Measurements from ENCODE around the gene BCL10.

The BCL10 gene

DNA sequence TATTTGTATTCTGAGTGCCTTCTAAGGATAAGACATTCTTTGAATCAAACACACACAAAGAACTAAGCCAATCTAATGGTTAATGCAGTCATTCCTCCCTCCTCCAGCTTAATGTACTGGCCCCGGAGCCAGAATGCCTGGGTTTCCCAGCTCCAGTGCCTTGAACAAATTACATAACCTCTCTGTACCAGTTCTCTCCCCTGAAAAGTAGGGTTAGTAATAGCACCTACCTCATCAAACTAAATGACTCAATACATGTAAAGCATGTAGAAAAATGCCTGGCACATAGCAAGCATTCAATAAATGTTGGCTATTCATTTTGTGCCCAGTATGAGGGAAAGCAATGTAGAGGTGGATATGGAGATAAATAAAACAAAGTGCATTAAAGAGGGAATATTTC lies 31.0 kb downstream of the BCL10 start (continued):
- TF ChIP-seq RBAK (tag by site-specific recombination; IDR thresholded peaks at IDR 0.05) (no peak), ZNF843 (tag by site-specific recombination; IDR thresholded peaks at IDR 0.05) (no peak), ZNF558 (tag by site-specific recombination; IDR thresholded peaks at IDR 0.05) (no peak)
- TF ChIP-seq, protein P1, sequence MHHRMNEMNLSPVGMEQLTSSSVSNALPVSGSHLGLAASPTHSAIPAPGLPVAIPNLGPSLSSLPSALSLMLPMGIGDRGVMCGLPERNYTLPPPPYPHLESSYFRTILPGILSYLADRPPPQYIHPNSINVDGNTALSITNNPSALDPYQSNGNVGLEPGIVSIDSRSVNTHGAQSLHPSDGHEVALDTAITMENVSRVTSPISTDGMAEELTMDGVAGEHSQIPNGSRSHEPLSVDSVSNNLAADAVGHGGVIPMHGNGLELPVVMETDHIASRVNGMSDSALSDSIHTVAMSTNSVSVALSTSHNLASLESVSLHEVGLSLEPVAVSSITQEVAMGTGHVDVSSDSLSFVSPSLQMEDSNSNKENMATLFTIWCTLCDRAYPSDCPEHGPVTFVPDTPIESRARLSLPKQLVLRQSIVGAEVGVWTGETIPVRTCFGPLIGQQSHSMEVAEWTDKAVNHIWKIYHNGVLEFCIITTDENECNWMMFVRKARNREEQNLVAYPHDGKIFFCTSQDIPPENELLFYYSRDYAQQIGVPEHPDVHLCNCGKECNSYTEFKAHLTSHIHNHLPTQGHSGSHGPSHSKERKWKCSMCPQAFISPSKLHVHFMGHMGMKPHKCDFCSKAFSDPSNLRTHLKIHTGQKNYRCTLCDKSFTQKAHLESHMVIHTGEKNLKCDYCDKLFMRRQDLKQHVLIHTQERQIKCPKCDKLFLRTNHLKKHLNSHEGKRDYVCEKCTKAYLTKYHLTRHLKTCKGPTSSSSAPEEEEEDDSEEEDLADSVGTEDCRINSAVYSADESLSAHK (tag by site-specific recombination; IDR thresholded peaks at IDR 0.05): no peak
- TF ChIP-seq, protein P2, sequence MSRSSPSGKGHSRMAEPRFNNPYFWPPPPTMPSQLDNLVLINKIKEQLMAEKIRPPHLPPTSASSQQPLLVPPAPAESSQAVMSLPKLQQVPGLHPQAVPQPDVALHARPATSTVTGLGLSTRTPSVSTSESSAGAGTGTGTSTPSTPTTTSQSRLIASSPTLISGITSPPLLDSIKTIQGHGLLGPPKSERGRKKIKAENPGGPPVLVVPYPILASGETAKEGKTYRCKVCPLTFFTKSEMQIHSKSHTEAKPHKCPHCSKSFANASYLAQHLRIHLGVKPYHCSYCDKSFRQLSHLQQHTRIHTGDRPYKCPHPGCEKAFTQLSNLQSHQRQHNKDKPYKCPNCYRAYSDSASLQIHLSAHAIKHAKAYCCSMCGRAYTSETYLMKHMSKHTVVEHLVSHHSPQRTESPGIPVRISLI (tag by site-specific recombination; IDR thresholded peaks at IDR 0.05): no peak
- TF ChIP-seq, protein P3, sequence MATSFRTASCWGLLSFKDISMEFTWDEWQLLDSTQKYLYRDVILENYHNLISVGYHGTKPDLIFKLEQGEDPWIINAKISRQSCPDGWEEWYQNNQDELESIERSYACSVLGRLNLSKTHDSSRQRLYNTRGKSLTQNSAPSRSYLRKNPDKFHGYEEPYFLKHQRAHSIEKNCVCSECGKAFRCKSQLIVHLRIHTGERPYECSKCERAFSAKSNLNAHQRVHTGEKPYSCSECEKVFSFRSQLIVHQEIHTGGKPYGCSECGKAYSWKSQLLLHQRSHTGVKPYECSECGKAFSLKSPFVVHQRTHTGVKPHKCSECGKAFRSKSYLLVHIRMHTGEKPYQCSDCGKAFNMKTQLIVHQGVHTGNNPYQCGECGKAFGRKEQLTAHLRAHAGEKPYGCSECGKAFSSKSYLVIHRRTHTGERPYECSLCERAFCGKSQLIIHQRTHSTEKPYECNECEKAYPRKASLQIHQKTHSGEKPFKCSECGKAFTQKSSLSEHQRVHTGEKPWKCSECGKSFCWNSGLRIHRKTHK (tag by site-specific recombination; IDR thresholded peaks at IDR 0.05): no peak

DNA sequence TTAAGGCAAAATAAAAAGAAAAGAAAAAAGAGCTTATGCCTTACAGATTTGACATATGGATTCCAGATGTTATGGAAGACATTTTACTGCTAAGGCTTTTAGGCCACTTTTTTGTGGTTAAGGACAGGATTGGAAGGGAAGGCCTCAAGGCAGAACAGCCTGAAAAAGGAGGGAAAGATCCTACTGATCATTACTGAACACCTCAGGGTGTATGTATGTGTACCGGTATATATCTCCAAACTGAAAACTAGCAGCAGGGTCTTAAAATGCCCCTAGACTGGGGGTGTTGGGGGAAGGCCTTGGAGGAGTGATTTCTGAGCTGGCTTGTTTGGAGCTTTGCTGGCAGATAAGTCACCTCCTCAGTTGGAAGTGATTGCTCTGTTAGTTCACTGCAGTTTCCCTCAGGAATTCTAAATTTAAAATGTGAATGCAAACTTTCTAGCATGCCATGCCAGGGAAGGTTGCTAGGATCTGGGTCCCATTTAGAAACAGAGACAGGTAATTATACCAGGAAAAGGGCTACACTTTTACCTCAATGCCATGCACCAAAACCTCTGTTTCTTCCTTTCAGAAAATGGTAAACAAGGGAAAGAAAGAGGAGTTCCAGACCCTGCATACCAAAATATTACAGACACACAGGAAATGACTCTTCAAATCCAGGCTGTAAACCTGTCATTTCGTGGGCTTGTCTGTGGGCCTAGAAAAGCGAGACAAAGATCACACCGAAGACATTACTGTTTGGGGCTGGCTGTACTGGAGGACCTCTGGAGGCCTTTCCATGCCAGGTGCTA lies 32.0 kb downstream of the BCL10 start:
- H3K9me3 ChIP-seq (ENCODE audit: control insufficient read depth, insufficient read depth, low read depth, low read length): no peaks in the 10 kb centered on the region
- CTCF ChIA-PET: interaction anchor here (0.6 to 2.4 kb wide), 9 partner anchors 9 to 302 kb away, joined by 3 to 15 read pairs (median 5); partner anchors contain the start of gene C1orf52
- H3K4me1 ChIP-seq (ENCODE audit: control insufficient read depth, insufficient read depth, low read length): peaks cover 11% of the 10 kb centered on the region
- H3K27ac ChIP-seq (ENCODE audit: extremely low read depth, low read depth, low read length): peak overlapping the region; percentile 33; the same call in 1 of the 2 replicates
- no peak overlapping the region for H3K4me3 ChIP-seq (ENCODE audit: low read depth, low read length)
- no peaks in the 10 kb centered on the region for H3K36me3 ChIP-seq (ENCODE audit: control insufficient read depth in 2 of 2, insufficient read depth in 1 of 2, low read length in 2 of 2)
- POLR2A ChIA-PET: interaction anchor here (0.7 kb wide), 1 partner anchor 32 kb away, joined by 3 read pairs; no protein-coding TSS in a partner anchor
- TF ChIP-seq ZNF335 (tag by site-specific recombination; conservative IDR thresholded peaks at IDR 0.05) (peak; percentile 43; the same call in 1 of the 2 replicates), ZBTB7A (tag by site-specific recombination; IDR thresholded peaks at IDR 0.05; ENCODE audit: low read depth) (no peak), BCL11A (tag by site-specific recombination; IDR thresholded peaks at IDR 0.05; ENCODE audit: low read depth) (no peak), ZNF341 (tag by site-specific recombination; IDR thresholded peaks at IDR 0.05; ENCODE audit: low read depth) (peak; percentile 64), ZNF510 (tag by site-specific recombination; IDR thresholded peaks at IDR 0.05; ENCODE audit: insufficient replicate concordance) (no peak), ZNF785 (tag by site-specific recombination; IDR thresholded peaks at IDR 0.05) (no peak), SETDB1 (IDR thresholded peaks at IDR 0.05; ENCODE audit: insufficient read length, low read length) (peak; percentile 32), ZNF155 (tag by site-specific recombination; IDR thresholded peaks at IDR 0.05) (no peak), ZFP41 (tag by site-specific recombination; IDR thresholded peaks at IDR 0.05; ENCODE audit: borderline replicate concordance) (no peak), FEZF1 (tag by site-specific recombination; IDR thresholded peaks at IDR 0.05) (peak; percentile 76), PRDM1 (tag by site-specific recombination; IDR thresholded peaks at IDR 0.05) (no peak), ZNF426 (tag by site-specific recombination; IDR thresholded peaks at IDR 0.05) (no peak), ZNF121 (tag by site-specific recombination; IDR thresholded peaks at IDR 0.05) (no peak), MYNN (tag by site-specific recombination; IDR thresholded peaks at IDR 0.05; ENCODE audit: borderline replicate concordance) (no peak), ZNF658 (tag by site-specific recombination; IDR thresholded peaks at IDR 0.05) (no peak)
- TF ChIP-seq, protein P4, sequence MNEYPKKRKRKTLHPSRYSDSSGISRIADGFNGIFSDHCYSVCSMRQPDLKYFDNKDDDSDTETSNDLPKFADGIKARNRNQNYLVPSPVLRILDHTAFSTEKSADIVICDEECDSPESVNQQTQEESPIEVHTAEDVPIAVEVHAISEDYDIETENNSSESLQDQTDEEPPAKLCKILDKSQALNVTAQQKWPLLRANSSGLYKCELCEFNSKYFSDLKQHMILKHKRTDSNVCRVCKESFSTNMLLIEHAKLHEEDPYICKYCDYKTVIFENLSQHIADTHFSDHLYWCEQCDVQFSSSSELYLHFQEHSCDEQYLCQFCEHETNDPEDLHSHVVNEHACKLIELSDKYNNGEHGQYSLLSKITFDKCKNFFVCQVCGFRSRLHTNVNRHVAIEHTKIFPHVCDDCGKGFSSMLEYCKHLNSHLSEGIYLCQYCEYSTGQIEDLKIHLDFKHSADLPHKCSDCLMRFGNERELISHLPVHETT (tag by site-specific recombination; IDR thresholded peaks at IDR 0.05): no peak
- TF ChIP-seq, protein P5, sequence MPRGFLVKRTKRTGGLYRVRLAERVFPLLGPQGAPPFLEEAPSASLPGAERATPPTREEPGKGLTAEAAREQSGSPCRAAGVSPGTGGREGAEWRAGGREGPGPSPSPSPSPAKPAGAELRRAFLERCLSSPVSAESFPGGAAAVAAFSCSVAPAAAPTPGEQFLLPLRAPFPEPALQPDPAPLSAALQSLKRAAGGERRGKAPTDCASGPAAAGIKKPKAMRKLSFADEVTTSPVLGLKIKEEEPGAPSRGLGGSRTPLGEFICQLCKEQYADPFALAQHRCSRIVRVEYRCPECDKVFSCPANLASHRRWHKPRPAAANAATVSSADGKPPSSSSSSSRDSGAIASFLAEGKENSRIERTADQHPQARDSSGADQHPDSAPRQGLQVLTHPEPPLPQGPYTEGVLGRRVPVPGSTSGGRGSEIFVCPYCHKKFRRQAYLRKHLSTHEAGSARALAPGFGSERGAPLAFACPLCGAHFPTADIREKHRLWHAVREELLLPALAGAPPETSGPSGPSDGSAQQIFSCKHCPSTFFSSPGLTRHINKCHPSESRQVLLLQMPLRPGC (tag by site-specific recombination; IDR thresholded peaks at IDR 0.05): no peak
